Umbilical cord (tissue), 2 donors: Measurements from ENCODE around the gene SEC62. TPM values are rescaled to one million over a fixed set of nuclear protein-coding genes. Genes with fewer than 3 reads are reported as not detected.
"Not testable (repeated sequence)": the region's sequence is repeated elsewhere in the genome, so short reads cannot be mapped to it uniquely, and the experiment has no call there.

Experiments used
- DNase-seq: peaks from one replicate; pipeline ENCODE4 v3.0.0-alpha.2; 2015; ENCODE audit warnings: low spot score
- total RNA-seq: library from RNA; depleted of rRNA; stranded (reverse); fragments of >200 nt; gene quantifications from one replicate; pipeline ENCODE4 v1.2.3, GENCODE V29; 2014; ENCODE audit warnings: low replicate concordance; ENCODE audit not compliant: insufficient read depth

SEC62 gene
- total RNA-seq, 1 donor from 2014 or later = 48.9 TPM

- DNase-seq = no peak
These were observed 46.2 kb downstream of the SEC62 start for GRCh38 chr3:170012683-170013400.

GRCh38 chr3:170016057-170016456 is 49.5 kb downstream of the SEC62 start:
- DNase-seq = no peak

- not testable (repeated sequence) for DNase-seq
These were observed 52.7 kb downstream of the SEC62 start for GRCh38 chr3:170019306-170019705.

DNA sequence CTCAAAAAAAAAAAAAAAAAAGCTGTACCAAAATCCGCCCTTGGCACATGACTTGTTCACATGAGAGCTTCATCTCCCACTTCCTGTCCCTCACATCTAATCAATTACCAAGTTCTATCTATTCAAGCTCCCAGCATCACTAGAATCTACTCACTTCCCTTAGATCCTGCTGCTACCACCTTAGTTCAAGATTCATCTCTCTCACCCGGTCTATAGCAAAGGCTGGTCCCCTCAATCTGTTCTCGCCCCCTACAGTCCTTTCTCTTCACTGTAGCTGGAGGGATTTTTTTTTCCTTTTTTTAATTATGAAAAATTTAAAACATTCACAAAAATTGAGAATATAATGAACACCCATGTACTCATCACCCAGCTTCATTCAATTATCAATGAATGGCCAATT is 54.5 kb downstream of the SEC62 start:
- no peak for DNase-seq

DNA sequence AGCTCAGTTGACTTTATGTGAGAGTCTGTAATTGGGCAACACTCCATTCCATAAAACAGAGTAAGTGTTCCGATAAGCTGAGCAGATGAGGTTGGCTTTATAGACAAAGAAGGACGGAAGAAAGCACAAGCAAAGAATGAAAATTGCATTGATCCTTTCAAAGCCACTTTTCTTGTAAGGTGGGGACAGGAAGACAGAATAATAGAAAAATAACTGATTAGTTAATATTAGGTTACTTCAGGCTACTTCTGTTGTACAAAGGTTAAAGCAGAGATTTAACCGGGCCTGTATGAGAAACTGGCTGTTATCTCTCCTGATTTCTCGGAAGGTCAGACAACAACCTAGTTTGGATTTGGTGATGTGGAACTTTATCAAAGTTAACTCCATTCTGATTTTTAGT is 55.7 kb downstream of the SEC62 start:
- no peak for DNase-seq

DNA sequence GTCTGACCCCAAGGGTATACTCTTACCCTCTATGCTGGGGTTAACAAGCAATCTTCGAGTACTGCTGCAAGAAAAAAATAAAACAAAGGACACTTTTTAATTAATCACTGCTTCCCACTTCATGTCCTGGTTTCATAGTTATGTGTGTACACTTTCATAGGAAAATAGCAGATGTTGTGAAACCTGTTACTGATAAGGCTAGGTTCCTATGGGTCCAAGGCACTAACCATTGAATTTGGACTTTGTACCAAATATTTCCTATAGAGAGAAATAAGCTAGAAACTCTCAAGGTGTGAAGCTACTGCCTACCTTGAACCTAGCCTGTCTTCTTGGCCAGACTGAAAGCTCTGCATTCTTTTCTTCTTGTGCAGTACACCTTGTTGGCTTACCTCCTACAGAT is 56.6 kb downstream of the SEC62 start:
- DNase-seq = no peak

DNA sequence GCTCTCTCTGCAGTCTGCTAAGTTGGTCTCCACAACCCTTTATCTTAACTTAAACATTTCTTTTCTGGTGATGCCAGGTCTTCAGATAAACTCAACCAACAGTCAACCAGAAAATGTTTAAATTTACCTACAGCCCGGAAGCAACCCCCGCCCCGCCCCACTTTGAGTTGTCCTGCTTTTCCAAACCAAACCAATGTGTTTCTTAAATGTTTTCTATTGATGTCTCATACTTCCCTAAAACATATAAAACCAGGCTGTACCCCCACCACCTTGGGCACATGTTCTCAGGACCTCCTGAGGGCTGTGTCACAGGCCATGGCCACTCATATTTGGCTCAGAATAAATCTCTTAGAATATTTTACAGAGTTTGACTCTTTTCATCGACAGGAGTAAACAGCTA is 58.0 kb downstream of the SEC62 start:
- no peak for DNase-seq

GRCh38 chr3:170027233-170028102 is 60.9 kb downstream of the SEC62 start:
- DNase-seq = no peak

GRCh38 chr3:170033489-170033888 is 66.9 kb downstream of the SEC62 start:
- DNase-seq = no peak

GRCh38 chr3:170037463-170038433 is 71.1 kb downstream of the SEC62 start, which contains the start of gene GPR160:
TSS of gene GPR160 (plus strand) at chr3:170037995. CDS start at chr3:170083973, 45,978 bp downstream.
- DNase-seq = peak; percentile 41

DNA sequence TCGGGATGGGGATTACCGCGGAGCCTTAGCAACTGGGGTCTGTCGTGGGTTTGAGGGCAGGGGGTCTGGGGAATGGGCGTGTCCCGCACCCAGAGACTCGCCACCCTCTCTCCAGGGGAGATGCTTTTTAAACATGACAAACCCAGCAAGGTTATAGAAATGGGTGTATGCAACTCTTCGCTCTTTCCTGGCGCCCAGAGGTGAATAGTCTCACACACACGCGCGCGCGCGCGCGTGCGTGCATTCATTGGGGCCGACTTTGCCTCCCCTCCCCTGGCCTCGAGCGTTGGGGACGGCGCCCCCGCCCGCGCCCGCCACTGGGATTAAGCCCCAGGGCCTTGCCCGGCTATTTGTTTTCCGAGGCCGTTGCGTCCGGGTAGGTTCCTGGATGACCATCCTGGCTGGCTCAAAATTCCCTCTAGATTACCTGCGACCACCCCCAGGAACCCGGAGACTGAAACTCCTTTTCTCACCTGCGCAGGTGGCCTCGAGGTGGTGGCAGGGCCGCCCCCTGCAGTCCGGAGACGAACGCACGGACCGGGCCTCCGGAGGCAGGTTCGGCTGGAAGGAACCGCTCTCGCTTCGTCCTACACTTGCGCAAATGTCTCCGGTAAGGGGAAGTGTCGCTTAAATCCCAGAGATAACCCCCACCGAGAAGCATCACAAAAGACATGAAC is 72.0 kb downstream of the SEC62 start:
- DNase-seq = no peak

- DNase-seq = no peak
These were observed 73.8 kb downstream of the SEC62 start for GRCh38 chr3:170040418-170040817.

GRCh38 chr3:170043506-170043905 is 76.9 kb downstream of the SEC62 start:
- no peak for DNase-seq

GRCh38 chr3:170044271-170044670 is 77.7 kb downstream of the SEC62 start:
- DNase-seq = no peak

GRCh38 chr3:170044795-170045244 is 78.2 kb downstream of the SEC62 start:
- peak; percentile 37 for DNase-seq

DNA sequence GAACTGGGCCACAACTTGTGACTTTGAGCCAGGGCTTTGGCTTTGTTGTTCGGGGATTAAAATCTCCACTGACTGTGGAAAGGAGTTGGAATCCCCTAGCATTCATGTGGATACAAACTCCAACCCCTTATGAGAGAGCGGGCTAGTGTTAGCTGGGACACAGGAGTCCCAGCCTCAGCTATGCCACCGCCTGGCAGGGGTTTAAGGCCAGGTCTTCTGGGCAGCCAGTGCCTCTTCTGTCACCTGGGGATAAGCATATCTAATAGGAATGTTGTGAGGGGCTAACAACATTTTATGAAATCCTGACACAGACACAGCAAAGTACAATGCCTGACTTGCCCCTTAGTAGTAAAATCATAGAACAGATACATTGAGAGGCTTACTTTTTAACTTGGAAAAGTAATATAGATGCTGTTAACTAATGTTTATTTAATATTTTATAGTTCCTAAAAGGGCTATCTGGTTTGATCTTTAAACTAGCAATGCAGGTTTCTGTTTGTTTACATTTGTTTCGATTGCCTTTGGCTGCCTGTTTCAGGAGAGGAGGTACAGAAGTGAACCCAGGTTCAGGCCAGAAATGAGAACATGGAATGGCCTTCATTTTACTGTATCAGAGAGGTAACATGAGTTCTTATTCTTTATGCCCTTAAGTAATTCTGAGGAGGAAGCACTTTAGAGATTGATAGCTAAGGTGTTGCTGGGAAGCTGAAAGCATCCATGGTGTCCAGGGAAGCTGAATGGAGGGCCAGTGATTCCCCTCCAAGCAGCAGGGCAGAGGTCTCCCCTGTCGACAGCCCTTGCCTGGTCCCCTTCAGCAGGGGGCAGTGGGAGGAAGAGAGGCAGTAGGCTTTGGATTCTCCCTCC is 79.9 kb downstream of the SEC62 start:
- DNase-seq = no peak

DNA sequence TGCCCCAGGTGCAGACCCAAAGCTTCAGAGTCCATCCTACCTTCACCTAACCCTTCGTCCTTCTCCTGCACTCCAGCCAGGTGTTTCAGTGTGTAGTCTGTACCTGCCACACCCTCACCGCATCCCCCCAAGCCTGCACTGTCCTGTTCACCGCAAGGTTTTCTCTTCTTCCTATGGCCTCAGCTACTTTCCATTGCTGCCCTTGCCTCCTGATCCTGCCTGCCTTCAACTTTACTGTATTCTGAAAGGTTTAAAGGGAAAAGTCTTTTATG is 80.5 kb downstream of the SEC62 start:
- no peak for DNase-seq
